A673 (cell line): ENCODE data around the gene FUT3. TPM values are rescaled to one million over a fixed set of nuclear protein-coding genes. Genes with fewer than 3 reads are reported as not detected.

Source experiments
- BruUV-seq: library from RNA; stranded (reverse); fragments of 400-500 nt; replicated peaks from 2 replicates; lab custom pipeline; 2021; lab: Mats Ljungman, UMichigan
- CTCF ChIA-PET: fragments of 300-600 bp; sonication (Branson Sonifier 250); formaldehyde crosslinking; loops from one replicate; lab custom pipeline; 2022; ENCODE audit warnings: antibody characterized with exemption; lab: Charles Lee
- POLR2A ChIA-PET: fragments of 300-600 bp; sonication (Branson Sonifier 250); formaldehyde crosslinking; loops from one replicate; lab custom pipeline; 2022; ENCODE audit warnings: antibody characterized with exemption; ENCODE audit not compliant: low non-redundant PET; lab: Charles Lee
- DNase-seq: peaks from one replicate; pipeline ENCODE4 v3.0.0-alpha.2; 2015; ENCODE audit warnings: low spot score
- H3K27ac ChIP-seq: fragments of 200-600 bp; sonication (generic); 2 replicates; pipeline ENCODE4 v1.5.1; 2016; ENCODE audit warnings: mixed run types, low read depth, mild to moderate bottlenecking, mixed read lengths, antibody characterized with exemption, low read length; ENCODE audit not compliant: poor library complexity, severe bottlenecking
- H3K27me3 ChIP-seq: fragments of 200-600 bp; sonication (generic); replicated peaks from 2 replicates; pipeline ENCODE4 v1.6.1; 2017; ENCODE audit warnings: mixed run types, low read depth, mild to moderate bottlenecking, mixed read lengths, antibody characterized with exemption, low read length; ENCODE audit not compliant: insufficient read depth, poor library complexity
- H3K36me3 ChIP-seq: fragments of 200-600 bp; sonication (generic); 2 replicates; pipeline ENCODE4 v1.6.1; 2016; ENCODE audit warnings: mixed run types, mild to moderate bottlenecking, mixed read lengths, antibody characterized with exemption, low read length; ENCODE audit not compliant: insufficient read depth, poor library complexity, severe bottlenecking
- H3K4me1 ChIP-seq: fragments of 200-600 bp; sonication (generic); 2 replicates; pipeline ENCODE4 v1.6.1; 2017; ENCODE audit warnings: mixed run types, mild to moderate bottlenecking, mixed read lengths, antibody characterized with exemption, low read length; ENCODE audit not compliant: insufficient read depth, poor library complexity, severe bottlenecking
- H3K4me3 ChIP-seq: fragments of 200-600 bp; sonication (generic); 2 replicates; pipeline ENCODE4 v1.5.1; 2016; ENCODE audit warnings: low read depth, mixed run types, mild to moderate bottlenecking, mixed read lengths, low read length; ENCODE audit not compliant: poor library complexity, severe bottlenecking
- H3K9me3 ChIP-seq: fragments of 200-600 bp; sonication (generic); 2 replicates; pipeline ENCODE4 v1.6.1; 2016; ENCODE audit warnings: mixed run types, low read depth, mild to moderate bottlenecking, mixed read lengths, antibody characterized with exemption, low read length; ENCODE audit not compliant: poor library complexity, severe bottlenecking
- EZH2 ChIP-seq: fragments of 200-600 bp; sonication (generic); IDR thresholded peaks from 2 replicates; pipeline ENCODE4 v1.6.1; 2017; ENCODE audit warnings: borderline replicate concordance, low read depth, mild to moderate bottlenecking, mixed read lengths, antibody characterized with exemption, low read length; ENCODE audit not compliant: poor library complexity, severe bottlenecking
- intact Hi-C: fragments of 100-400 bp; cut with micrococcal nuclease; formaldehyde crosslinking; loops from one replicate; pipeline ENCODE4 v1.10.0; 2022; ENCODE audit not compliant: unreplicated experiment
- total RNA-seq: library from RNA; stranded (reverse); gene quantifications from 2 replicates; pipeline ENCODE4 v1.2.3, GENCODE V29; 2021
- TF ChIP-seq, protein P1 (sequence below): fragments of 300-800, 200-600 bp; sonication (generic); conservative IDR thresholded peaks from 2 replicates; pipeline ENCODE4 v1.5.1; 2017; ENCODE audit warnings: low read depth, mild to moderate bottlenecking, antibody characterized with exemption, low read length, moderate library complexity, mixed read lengths

FUT3 gene
- total RNA-seq, 1 experiment from 2014 or later, result not detected

DNA sequence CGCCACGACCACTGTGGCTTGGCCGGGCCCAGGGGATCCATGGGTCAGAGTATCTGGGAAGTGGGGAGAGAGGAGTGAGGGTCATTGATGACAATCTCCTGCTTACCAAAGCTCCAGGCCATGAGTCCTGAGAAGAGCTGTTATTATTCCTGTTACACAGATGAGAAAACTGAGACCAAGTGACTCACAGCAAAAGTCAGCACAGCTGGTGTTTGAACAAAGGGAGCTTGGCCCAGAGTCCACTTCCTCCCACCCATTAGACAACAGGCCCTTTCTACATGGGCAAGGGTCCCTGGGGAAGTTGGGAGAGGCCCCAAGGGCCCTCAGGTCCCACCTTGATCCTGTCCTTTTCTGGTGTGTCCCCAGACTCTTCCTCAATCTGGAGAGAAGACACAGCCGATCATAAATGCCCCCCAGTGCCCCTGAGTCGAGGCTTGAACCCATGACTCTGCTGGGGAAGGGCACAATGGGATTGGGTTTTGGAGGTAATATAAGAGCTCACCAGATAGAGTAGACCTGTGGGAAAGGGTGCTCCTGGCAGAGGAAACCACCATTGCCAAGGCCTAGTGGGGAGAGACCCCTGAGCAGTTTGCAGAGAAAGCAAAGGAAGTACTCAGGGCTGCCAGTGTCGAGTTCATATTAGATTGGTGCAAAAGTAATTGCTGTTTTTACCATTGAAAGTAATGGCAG lies 18.6 kb downstream of the FUT3 start:
- CTCF ChIA-PET, result no interaction called here
- no TSS peak for BruUV-seq

DNA sequence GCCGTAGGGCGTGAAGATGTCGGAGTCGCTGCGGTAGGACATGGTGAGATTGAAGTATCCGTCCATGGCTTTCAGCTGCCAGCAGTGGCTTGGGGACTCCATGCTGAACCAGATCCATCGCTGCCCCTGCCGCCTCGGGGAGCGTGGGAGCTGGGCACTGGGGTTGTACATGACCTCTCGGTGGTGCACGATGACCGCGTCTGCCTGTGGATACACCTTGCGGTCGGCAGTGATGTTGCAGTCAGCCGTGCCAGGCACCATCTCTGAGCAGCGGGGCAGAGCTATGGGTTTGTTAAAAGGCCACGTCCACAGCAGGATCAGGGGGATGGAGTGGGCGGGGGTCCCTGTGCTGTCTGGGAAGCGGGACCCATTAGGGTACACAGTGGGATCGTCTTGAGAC lies 19.2 kb downstream of the FUT3 start:
- no peaks in the 10 kb centered on the region for H3K36me3 ChIP-seq
- H3K4me3 ChIP-seq, result no peak overlapping the region
- POLR2A ChIA-PET, result no interaction called here

More for the DNA sequence above, 18.6 kb downstream of the FUT3 start:
- Histone ChIP-seq H3K4me3 (no peak overlapping the region), H3K36me3 (no peaks in the 10 kb centered on the region), H3K27me3 (no peaks in the 10 kb centered on the region), H3K9me3 (no peaks in the 10 kb centered on the region), H3K4me1 (peaks cover 9% of the 10 kb centered on the region), H3K27ac (no peak overlapping the region)
- POLR2A ChIA-PET, result no interaction called here
- TF ChIP-seq, protein P1, sequence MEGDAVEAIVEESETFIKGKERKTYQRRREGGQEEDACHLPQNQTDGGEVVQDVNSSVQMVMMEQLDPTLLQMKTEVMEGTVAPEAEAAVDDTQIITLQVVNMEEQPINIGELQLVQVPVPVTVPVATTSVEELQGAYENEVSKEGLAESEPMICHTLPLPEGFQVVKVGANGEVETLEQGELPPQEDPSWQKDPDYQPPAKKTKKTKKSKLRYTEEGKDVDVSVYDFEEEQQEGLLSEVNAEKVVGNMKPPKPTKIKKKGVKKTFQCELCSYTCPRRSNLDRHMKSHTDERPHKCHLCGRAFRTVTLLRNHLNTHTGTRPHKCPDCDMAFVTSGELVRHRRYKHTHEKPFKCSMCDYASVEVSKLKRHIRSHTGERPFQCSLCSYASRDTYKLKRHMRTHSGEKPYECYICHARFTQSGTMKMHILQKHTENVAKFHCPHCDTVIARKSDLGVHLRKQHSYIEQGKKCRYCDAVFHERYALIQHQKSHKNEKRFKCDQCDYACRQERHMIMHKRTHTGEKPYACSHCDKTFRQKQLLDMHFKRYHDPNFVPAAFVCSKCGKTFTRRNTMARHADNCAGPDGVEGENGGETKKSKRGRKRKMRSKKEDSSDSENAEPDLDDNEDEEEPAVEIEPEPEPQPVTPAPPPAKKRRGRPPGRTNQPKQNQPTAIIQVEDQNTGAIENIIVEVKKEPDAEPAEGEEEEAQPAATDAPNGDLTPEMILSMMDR, result no peak
- TF ChIP-seq EZH2, result no peak
- intact Hi-C loops, result no loop called here
- DNase-seq, result no peak

DNA sequence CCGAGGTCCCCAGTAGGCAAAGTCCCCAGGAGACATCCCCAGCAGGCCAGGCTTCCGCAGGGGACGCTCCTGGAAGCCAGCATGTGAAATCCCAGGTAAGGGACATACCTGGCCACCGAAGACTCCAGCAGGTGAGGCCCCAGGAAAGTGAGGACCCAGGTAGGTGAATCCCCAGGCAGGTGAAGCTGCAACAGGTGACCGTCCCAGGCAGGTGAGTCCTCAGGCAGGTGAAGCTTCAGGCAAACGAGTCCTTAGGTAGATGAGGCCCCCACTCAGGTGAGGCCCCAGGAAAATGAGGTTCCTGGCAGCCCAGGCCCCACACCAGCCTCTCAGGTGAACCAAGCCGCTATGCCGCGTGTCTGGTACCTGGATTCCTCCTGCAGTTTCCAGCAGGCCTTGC lies 20.1 kb downstream of the FUT3 start:
- POLR2A ChIA-PET, result no interaction called here
- Histone ChIP-seq H3K27me3 (no peaks in the 10 kb centered on the region), H3K27ac (no peak overlapping the region), H3K4me1 (peaks cover 20% of the 10 kb centered on the region), H3K4me3 (no peak overlapping the region), H3K9me3 (no peaks in the 10 kb centered on the region), H3K36me3 (no peaks in the 10 kb centered on the region)
- intact Hi-C loops, result no loop called here
- no TSS peak for BruUV-seq
- no peak for DNase-seq
- TF ChIP-seq, protein P1, result no peak
- TF ChIP-seq EZH2, result no peak
- CTCF ChIA-PET, result no interaction called here

More for the DNA sequence above, 19.2 kb downstream of the FUT3 start:
- intact Hi-C loops, result no loop called here
- no TSS peak for BruUV-seq
- Histone ChIP-seq H3K27me3 (no peaks in the 10 kb centered on the region), H3K9me3 (no peaks in the 10 kb centered on the region), H3K27ac (no peak overlapping the region), H3K4me1 (peaks cover 13% of the 10 kb centered on the region)
- CTCF ChIA-PET, result no interaction called here
- no peak for DNase-seq
- TF ChIP-seq EZH2, result no peak
- TF ChIP-seq, protein P1, result no peak
